Neural progenitor cell (in vitro differentiated cells): ENCODE data around the gene PF4V1. TPM values are rescaled to one million over a fixed set of nuclear protein-coding genes. Genes with fewer than 3 reads are reported as not detected.
A peak's percentile ranks its signal among the peaks of the same experiment; 100 is the strongest.

Experiments
- DNase-seq: peaks from one replicate; pipeline ENCODE4 v3.0.0-alpha.2; 2016; ENCODE audit warnings: low spot score
- H2AFZ ChIP-seq: fragments of 200-600 bp; sonication (generic); replicated peaks from 2 replicates; pipeline ENCODE4 v1.6.1; 2016; ENCODE audit warnings: antibody characterized with exemption
- H3F3A ChIP-seq: fragments of 200-600 bp; sonication (generic); 2 replicates; pipeline ENCODE4 v1.6.1; 2016; ENCODE audit warnings: antibody characterized with exemption, low read depth
- H3K27ac ChIP-seq: fragments of 200-600 bp; sonication (generic); 2 replicates; pipeline ENCODE4 v1.5.1; 2016; ENCODE audit warnings: mild to moderate bottlenecking
- H3K27me3 ChIP-seq: fragments of 200-600 bp; sonication (generic); 2 replicates; pipeline ENCODE4 v1.6.1; 2016; ENCODE audit warnings: mild to moderate bottlenecking, moderate library complexity
- H3K36me3 ChIP-seq: fragments of 200-600 bp; sonication (generic); 2 replicates; pipeline ENCODE4 v1.5.1; 2016
- H3K4me1 ChIP-seq: fragments of 200-600 bp; sonication (generic); 2 replicates; pipeline ENCODE4 v1.6.1; 2016; ENCODE audit warnings: mixed run types
- H3K4me2 ChIP-seq: fragments of 200-600 bp; sonication (generic); 2 replicates; pipeline ENCODE4 v1.6.1; 2016
- H3K4me3 ChIP-seq: fragments of 200-600 bp; sonication (generic); 2 replicates; pipeline ENCODE4 v1.5.1; 2016
- H3K79me2 ChIP-seq: fragments of 200-600 bp; sonication (generic); 2 replicates; pipeline ENCODE4 v1.6.1; 2016; ENCODE audit warnings: low read depth
- H3K9ac ChIP-seq: fragments of 200-600 bp; sonication (generic); 2 replicates; pipeline ENCODE4 v1.6.1; 2016
- H3K9me3 ChIP-seq: fragments of 200-600 bp; sonication (generic); 2 replicates; pipeline ENCODE4 v1.5.1; 2016; ENCODE audit warnings: low read depth
- H4K20me1 ChIP-seq: fragments of 200-600 bp; sonication (generic); 2 replicates; pipeline ENCODE4 v1.6.1; 2016; ENCODE audit warnings: low read depth
- H3K27ac Mint-ChIP-seq: 3 replicates; pipeline ENCODE4 v1.8.0; 2021; ENCODE audit warnings: mixed read lengths
- H3K27me3 Mint-ChIP-seq: 2 replicates; pipeline ENCODE4 v1.8.0; 2022; ENCODE audit warnings: low read depth, mild to moderate bottlenecking, inconsistent platforms, moderate library complexity, mixed read lengths; ENCODE audit not compliant: insufficient read depth
- H3K36me3 Mint-ChIP-seq: 3 replicates; pipeline ENCODE4 v1.8.0; 2021; ENCODE audit warnings: mixed read lengths
- H3K4me1 Mint-ChIP-seq: 3 replicates; pipeline ENCODE4 v1.8.0; 2021; ENCODE audit warnings: mixed read lengths
- H3K4me3 Mint-ChIP-seq: 3 replicates; pipeline ENCODE4 v1.8.0; 2021; ENCODE audit warnings: mild to moderate bottlenecking, moderate library complexity, mixed read lengths
- H3K9me3 Mint-ChIP-seq: 3 replicates; pipeline ENCODE4 v1.8.0; 2020; ENCODE audit warnings: mixed read lengths
- CTCF ChIP-seq: fragments of 200-600 bp; sonication (generic); IDR thresholded peaks from 2 replicates; pipeline ENCODE4 v1.5.1; 2017; ENCODE audit warnings: antibody characterized with exemption, mild to moderate bottlenecking
- EZH2 ChIP-seq: fragments of 200-600 bp; sonication (generic); IDR thresholded peaks from 2 replicates; pipeline ENCODE4 v1.6.1; 2017; ENCODE audit warnings: antibody characterized with exemption, mild to moderate bottlenecking, moderate library complexity
- EZH2phosphoT487 ChIP-seq: fragments of 200-600 bp; sonication (generic); IDR thresholded peaks from 2 replicates; pipeline ENCODE4 v1.6.1; 2017; ENCODE audit warnings: antibody characterized with exemption
- total RNA-seq: library from RNA; depleted of rRNA; stranded (reverse); fragments of >200 nt; gene quantifications from 2 replicates; pipeline ENCODE4 v1.2.3, GENCODE V29; 2015; ENCODE audit warnings: low replicate concordance

The PF4V1 gene
- total RNA-seq, 1 donor from 2014 or later = not detected

- Mint-ChIP-seq H3K36me3 (no peaks in the 10 kb centered on the region), H3K4me3 (peak overlapping the region; percentile 84), H3K27ac (no peak overlapping the region), H3K4me1 (peaks cover 4% of the 10 kb centered on the region), H3K9me3 (no peaks in the 10 kb centered on the region), H3K27me3 (peaks cover 3% of the 10 kb centered on the region)
- Histone ChIP-seq H3K4me3 (no peak overlapping the region), H3K9me3 (no peaks in the 10 kb centered on the region), H2AFZ (no peak overlapping the region), H3K4me1 (no peaks in the 10 kb centered on the region), H3K36me3 (no peaks in the 10 kb centered on the region), H3K9ac (no peak overlapping the region), H3K79me2 (no peaks in the 10 kb centered on the region), H3K27ac (no peak overlapping the region), H3K27me3 (peaks cover 65% of the 10 kb centered on the region), H3K4me2 (no peak overlapping the region), H3F3A (no peaks in the 10 kb centered on the region), H4K20me1 (no peaks in the 10 kb centered on the region)
- DNase-seq = no peak
- TF ChIP-seq CTCF (no peak), EZH2 (no peak), EZH2phosphoT487 (no peak)
Measured at GRCh38 chr4:73870260-73870659, 17.2 kb downstream of the PF4V1 start.

- no peak overlapping the region for H3K27ac Mint-ChIP-seq
Measured at GRCh38 chr4:73870768-73871167, 17.7 kb downstream of the PF4V1 start.

GRCh38 chr4:73871511-73872310 lies 18.6 kb downstream of the PF4V1 start:
- TF ChIP-seq CTCF (no peak), EZH2phosphoT487 (no peak), EZH2 (no peak)
- Histone ChIP-seq H3K4me2 (no peak overlapping the region), H3K4me1 (no peaks in the 10 kb centered on the region), H3K36me3 (no peaks in the 10 kb centered on the region), H3K4me3 (no peak overlapping the region), H3K9ac (no peak overlapping the region), H3K27ac (no peak overlapping the region), H2AFZ (no peak overlapping the region), H3K27me3 (peaks cover 56% of the 10 kb centered on the region), H3F3A (no peaks in the 10 kb centered on the region), H3K9me3 (no peaks in the 10 kb centered on the region), H4K20me1 (no peaks in the 10 kb centered on the region), H3K79me2 (no peaks in the 10 kb centered on the region)
- no peak for DNase-seq
- peaks cover 4% of the 10 kb centered on the region for H3K4me1 Mint-ChIP-seq
- H3K27ac Mint-ChIP-seq = no peak overlapping the region
- no peaks in the 10 kb centered on the region for H3K36me3 Mint-ChIP-seq
- no peaks in the 10 kb centered on the region for H3K9me3 Mint-ChIP-seq
- H3K4me3 Mint-ChIP-seq = no peak overlapping the region
- peaks cover 3% of the 10 kb centered on the region for H3K27me3 Mint-ChIP-seq

More at GRCh38 chr4:73870768-73871167, 17.7 kb downstream of the PF4V1 start:
- Histone ChIP-seq H3K36me3 (no peaks in the 10 kb centered on the region), H4K20me1 (no peaks in the 10 kb centered on the region), H3K4me3 (no peak overlapping the region), H3F3A (no peaks in the 10 kb centered on the region), H3K4me1 (no peaks in the 10 kb centered on the region), H3K27ac (no peak overlapping the region), H3K9ac (no peak overlapping the region), H3K9me3 (no peaks in the 10 kb centered on the region), H3K4me2 (no peak overlapping the region), H3K79me2 (no peaks in the 10 kb centered on the region), H3K27me3 (peaks cover 65% of the 10 kb centered on the region), H2AFZ (no peak overlapping the region)
- H3K9me3 Mint-ChIP-seq = no peaks in the 10 kb centered on the region
- no peaks in the 10 kb centered on the region for H3K36me3 Mint-ChIP-seq
- DNase-seq = no peak
- H3K4me3 Mint-ChIP-seq = no peak overlapping the region
- TF ChIP-seq CTCF (no peak), EZH2 (no peak), EZH2phosphoT487 (no peak)
- H3K27me3 Mint-ChIP-seq = peaks cover 3% of the 10 kb centered on the region
- peaks cover 4% of the 10 kb centered on the region for H3K4me1 Mint-ChIP-seq
